SK-N-MC (cell line): ENCODE results near the gene PPP1R7.

ENCODE experiments used
- EZH2 ChIP-seq: fragments of 200-600 bp; sonication (generic); IDR thresholded peaks from one replicate; pipeline ENCODE4 v1.6.1; 2017; ENCODE audit warnings: antibody characterized with exemption
- FOXP2 ChIP-seq: optimal IDR thresholded peaks from 2 replicates; pipeline ENCODE3; 2011; ENCODE audit warnings: mild to moderate bottlenecking, moderate library complexity; ENCODE audit not compliant: insufficient read depth; ENCODE audit errors: extremely low read length, control extremely low read depth
- POLR2AphosphoS5 ChIP-seq: IDR thresholded peaks from 2 replicates; pipeline ENCODE4 v1.6.1; 2012; ENCODE audit warnings: mild to moderate bottlenecking, low read depth, low read length, borderline replicate concordance

- TF ChIP-seq EZH2 (no peak), POLR2AphosphoS5 (no peak), FOXP2 (no peak)
Observed at GRCh38 chr2:241225983-241226382, 75.7 kb downstream of the PPP1R7 start.
